Pulmonary artery endothelial cell (primary cell): ENCODE measurements around the gene GNAL. TPM values are rescaled to one million over a fixed set of nuclear protein-coding genes. Genes with fewer than 3 reads are reported as not detected.

ENCODE experiments used
- DNase-seq: peaks from one replicate; pipeline ENCODE4 v3.0.0-alpha.2; 2011; ENCODE audit warnings: low read depth, low spot score
- total RNA-seq: library from RNA; depleted of rRNA; stranded (reverse); fragments of >200 nt; gene quantifications from 2 replicates; pipeline ENCODE4 v1.2.3, GENCODE V29; 2014

The GNAL gene
- total RNA-seq, 1 donor from 2014 or later: 0.46 TPM

GRCh38 chr18:11808001-11808855 is 119.2 kb downstream of the GNAL start:
- no peak for DNase-seq

GRCh38 chr18:11809895-11810294 is 120.8 kb downstream of the GNAL start:
- DNase-seq: no peak

DNA sequence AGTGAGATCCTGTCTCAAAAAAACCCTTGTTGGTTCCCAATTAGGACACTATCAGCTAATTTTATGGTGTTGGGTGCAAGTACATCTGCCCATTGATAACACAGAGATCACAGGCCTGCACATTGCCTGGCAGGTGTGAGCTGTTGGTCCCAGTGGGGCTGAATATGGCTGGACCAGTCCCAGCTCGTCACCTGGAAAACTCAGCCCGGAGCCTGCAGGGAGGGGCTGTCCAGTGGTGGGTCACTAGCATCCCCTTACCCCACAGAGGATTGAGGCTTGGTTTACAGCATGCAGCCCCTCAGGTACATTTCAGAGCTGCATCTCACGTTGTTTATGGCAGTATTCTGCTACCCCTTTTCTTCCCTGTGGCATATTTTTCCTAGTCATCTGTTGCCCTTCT is 121.3 kb downstream of the GNAL start:
- no peak for DNase-seq

DNA sequence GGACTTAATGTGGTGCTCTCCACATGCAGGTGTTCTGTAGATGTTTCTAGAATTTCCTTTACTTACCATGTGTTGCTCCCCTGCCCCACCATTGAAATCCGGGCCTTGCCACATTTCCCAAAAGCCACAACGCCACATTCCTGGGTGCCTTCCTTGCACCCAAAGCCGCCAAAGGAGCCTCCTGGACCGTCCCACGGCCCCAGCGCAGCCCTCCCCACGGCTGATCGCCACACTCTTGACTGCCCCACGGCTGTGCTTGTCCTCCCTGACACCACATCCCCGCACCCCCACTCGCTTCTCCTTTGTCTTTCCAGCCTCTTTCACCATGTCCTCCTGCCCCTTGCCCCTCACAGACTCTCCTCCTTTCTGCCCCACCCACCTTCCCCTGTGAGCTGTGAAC is 121.9 kb downstream of the GNAL start:
- no peak for DNase-seq

DNA sequence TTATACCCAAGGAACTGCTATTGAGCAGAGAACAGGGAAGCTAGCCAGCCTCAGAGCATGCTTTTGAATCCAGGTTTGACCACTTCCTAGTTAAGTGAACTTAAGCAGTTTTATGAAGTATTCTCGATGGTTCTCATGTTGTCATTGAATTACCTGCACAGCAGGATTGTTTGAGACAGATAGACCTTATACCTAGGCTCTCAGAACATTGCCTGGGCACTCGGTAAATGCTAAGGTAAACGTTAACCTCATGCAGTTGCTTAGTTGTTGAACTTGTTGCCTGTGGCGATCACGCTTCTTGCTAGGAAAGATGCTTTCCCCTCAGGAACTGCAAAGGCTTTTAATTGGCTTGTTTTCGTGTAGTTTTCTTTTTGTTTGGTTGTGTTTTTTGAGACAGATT is 128.2 kb downstream of the GNAL start:
- DNase-seq: no peak

DNA sequence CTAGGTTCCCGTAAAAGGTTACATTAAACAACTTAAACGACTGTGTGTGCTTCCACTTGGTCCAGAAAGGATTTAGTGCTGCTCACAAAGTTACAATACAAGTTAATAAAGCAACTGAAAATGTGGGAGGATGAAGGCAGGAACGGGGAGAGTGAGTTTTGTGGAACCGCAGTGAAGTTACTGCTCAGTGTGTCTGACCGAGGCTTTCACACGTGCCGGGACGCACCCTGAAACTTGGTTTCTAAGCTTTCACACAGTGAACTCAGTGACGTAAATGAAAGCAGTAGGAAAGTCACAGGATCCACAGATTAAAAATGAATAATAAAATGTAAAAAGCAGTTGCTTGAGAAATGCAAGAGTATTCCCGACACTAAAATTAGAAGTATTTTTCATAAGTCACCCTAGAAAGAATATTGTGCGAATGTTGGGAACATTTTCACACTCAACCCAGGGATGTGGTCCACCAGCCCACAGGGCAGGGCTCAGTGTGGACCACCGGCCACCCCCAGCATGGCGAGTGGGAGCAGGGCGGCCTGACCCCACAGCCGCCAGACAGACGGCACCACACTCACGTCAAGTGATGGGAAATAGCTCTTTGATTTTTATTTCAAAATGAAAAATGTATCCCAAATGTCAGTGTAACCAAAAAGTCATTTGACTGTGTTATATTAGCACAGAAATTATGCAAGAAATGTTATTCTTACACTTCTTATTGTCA is 129.6 kb downstream of the GNAL start:
- no peak for DNase-seq

- no peak for DNase-seq
Measured at GRCh38 chr18:11819938-11820337, 130.9 kb downstream of the GNAL start.

DNA sequence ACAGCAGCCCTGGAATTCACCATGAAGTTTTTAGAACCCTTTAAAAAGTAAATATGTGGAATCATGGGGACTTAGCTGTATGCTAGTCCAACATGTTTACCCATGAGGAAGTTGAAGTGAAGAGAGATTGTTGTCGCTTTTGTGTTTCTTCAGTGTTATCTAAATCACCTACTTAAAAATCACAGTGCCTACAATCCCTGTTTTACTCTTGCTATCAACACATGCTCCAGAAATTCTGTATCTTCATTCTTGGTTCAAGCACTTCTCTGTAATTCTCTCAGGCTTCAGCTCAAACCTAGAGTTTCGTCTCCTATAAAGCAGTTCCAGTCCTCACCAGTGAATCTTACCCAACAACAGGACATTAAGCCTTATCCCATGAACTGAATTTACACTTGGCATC is 131.6 kb downstream of the GNAL start:
- DNase-seq: no peak

GRCh38 chr18:11821208-11821607 is 132.1 kb downstream of the GNAL start:
- DNase-seq: no peak

DNA sequence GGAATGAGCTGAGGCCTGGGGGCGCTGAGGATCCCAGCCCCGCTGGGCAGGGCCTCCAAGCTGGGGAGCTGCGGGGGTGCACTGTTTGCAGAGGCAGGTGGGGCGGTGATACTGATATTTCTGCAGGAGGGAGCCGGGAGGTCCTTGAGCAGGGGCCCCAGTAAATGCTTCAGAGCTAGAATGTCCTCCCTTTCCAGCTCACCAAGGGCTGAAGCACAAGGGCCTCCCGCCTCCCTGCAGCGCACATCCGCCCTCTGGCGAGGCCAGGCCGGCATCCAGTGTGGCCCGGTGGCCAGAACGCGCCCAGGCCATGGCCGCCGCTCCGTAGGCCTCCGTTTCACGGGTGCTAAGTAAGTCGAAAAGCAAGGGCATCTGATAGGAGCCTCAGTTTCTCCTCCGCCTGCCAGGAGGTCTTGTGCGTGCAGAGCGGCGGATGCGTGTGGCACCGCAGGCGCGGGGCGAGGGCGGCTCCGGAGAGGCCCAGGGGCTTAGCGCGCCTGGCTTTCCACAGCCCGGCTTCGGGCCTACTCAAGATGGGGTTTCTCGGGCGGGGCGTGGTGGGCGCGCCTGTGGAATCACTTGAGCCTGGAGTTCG is 132.7 kb downstream of the GNAL start:
- DNase-seq: no peak

GRCh38 chr18:11823545-11823944 is 134.5 kb downstream of the GNAL start:
- no peak for DNase-seq

DNA sequence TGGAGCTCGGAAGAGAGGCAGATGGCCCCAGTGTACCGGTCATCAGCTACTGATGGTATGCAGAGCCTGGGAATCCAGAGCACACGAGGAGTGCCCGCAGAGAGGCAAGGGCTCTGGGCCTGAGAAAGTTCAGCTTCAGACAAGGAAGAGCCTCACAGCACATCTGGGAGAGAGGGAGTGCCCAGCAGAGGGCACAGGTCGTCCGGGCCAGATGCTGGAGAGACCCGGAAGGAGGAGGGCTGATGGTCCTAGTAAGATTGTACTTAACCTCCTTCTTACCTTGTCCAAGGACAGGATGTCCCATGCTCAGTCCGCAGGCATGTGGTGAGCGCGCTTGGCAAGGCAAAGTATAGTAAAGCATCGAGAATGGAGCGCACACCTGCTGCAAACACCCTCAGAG is 137.8 kb downstream of the GNAL start:
- no peak for DNase-seq

GRCh38 chr18:11828786-11829432 is 139.8 kb downstream of the GNAL start:
- DNase-seq: no peak

DNA sequence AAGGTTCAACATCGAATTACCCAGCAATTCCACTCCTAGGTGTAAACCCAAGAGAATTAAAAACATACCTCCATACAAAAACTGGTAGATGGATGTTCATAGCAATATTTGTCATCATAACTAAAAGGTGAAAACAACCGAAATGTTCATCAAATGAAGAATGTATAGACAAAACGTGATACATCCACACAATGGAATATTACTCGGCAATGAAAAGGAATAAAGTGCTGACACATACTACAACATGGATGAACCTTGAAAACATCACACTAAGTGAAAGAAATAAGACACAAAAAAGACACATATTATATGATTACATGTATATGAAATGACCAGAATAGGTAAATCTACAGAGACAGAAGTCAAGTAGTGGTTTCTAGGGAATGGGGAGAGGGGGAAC is 141.5 kb downstream of the GNAL start:
- DNase-seq: no peak

DNA sequence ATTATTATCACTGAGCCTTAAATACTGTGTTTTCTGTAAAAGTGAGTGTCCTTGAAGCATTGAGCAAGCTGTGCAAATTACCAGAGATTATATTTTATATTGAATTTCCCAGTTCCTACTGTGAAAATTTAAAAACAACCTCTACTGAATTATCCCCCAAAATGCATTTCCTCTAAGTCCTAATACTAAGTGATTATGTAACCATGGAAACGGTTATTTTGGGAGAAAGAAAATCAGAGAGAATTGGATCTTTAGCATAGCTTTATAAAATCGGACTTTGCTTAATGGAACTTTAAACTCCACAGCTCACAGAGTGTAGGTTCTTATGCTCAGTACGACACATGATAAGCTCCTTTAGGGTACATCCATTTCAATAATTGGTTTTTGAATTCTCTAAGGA is 142.9 kb downstream of the GNAL start:
- no peak for DNase-seq

DNA sequence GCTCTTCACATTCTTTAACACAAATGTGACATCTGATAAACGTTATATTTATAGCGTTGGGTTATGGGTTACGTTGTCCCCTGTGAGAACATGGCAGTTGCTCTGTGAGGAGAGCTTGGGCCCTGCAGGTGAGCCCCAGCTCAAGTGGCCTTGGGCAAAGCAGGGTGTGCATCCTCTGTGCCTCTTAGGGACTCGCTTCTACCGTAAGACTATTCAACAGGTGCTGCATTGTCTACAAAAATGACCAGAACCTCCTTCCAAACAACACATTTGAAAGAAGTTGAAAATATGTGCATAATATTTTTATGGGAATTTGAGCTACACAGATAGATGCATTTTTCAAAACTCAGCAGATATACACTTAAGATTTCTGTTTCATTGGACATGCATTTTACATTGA is 145.7 kb downstream of the GNAL start:
- no peak for DNase-seq

- DNase-seq: no peak
Measured at GRCh38 chr18:11839556-11839955, 150.5 kb downstream of the GNAL start.

DNA sequence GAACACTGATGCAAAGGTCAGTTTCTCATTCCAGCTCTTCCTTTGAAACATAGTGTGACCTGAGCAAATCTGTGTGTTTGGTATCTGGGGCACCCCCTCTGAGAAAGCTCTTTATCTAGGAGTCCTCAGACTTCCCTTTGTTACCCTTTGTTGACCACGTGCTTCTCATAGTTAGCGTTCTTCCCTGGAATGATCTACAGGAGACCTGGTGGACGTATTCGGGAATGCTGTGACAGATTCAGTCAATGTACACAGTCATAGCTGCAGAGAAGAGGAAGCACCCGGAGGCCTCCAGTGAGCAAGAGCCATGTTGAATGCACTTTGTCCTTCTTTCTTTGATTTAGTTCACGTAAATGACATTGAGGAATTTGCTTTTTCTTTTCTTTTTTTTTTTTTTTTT is 151.4 kb downstream of the GNAL start:
- DNase-seq: no peak

DNA sequence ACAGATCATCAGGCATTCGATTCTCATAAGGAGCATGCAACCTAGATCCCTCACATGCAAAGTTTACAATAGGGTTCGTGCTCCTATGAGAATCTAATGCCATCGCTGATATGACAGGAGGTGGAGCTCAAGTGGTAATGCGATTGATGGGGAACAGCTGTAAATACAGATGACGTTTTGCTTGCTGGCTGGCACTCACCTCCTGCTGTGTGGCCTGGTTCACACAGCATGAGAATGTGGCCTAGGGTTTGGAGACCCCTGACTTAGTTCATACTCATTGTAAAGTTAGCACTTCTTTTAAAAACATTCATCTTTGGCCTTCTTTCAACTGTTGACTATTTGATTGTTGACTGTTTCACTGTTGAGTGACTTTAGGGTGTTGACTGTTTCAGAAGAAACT is 153.5 kb downstream of the GNAL start:
- DNase-seq: no peak

- no peak for DNase-seq
Measured at GRCh38 chr18:11844436-11844835, 155.4 kb downstream of the GNAL start.

- no peak for DNase-seq
Measured at GRCh38 chr18:11845654-11846053, 156.6 kb downstream of the GNAL start.

GRCh38 chr18:11847811-11848210 is 158.7 kb downstream of the GNAL start:
- no peak for DNase-seq
